Stimulated activated effector memory CD8-positive, alpha-beta T cell treated with anti-CD3 and anti-CD28 coated beads, Interleukin-12 subunit alpha, Interleukin-12 subunit beta, amount 100 ng/mL, for 72 hours (primary cell): ENCODE results near the gene WBP11.

Experiments
- ATAC-seq: fragments of 150-1000 bp; cut with Tn5 transposase; 2 replicates; pipeline ENCODE4 v1.10.0; 2021
- DNase-seq, 2 donors: peaks; one replicate each; pipeline ENCODE4 v3.0.0; 2021 to 2022; ENCODE audit warnings: low spot score in 2 of 2
- H3K27ac Mint-ChIP-seq: one replicate; pipeline ENCODE4 v1.8.0; 2022; ENCODE audit warnings: mild to moderate bottlenecking, mixed read lengths
- H3K36me3 Mint-ChIP-seq: one replicate; pipeline ENCODE4 v1.8.0; 2022; ENCODE audit warnings: mild to moderate bottlenecking, mixed read lengths
- H3K4me1 Mint-ChIP-seq: one replicate; pipeline ENCODE4 v1.8.0; 2022; ENCODE audit warnings: mixed read lengths
- H3K4me3 Mint-ChIP-seq: one replicate; pipeline ENCODE4 v1.8.0; 2022; ENCODE audit warnings: mild to moderate bottlenecking, mixed read lengths
- H3K9me3 Mint-ChIP-seq: one replicate; pipeline ENCODE4 v1.8.0; 2022; ENCODE audit warnings: mixed read lengths

The WBP11 gene

GRCh38 chr12:14834509-14834908 is 31.2 kb upstream of the WBP11 start:
- no peak for DNase-seq
- H3K4me1 Mint-ChIP-seq = no peaks in the 10 kb centered on the region
- no peak for ATAC-seq

GRCh38 chr12:14833952-14834351 is 30.7 kb upstream of the WBP11 start:
- ATAC-seq = no peak
- Mint-ChIP-seq H3K9me3 (no peaks in the 10 kb centered on the region), H3K4me1 (no peaks in the 10 kb centered on the region), H3K36me3 (no peaks in the 10 kb centered on the region), H3K27ac (no peak overlapping the region), H3K4me3 (no peak overlapping the region)
- no peak for DNase-seq

More at GRCh38 chr12:14834509-14834908, 31.2 kb upstream of the WBP11 start:
- Mint-ChIP-seq H3K27ac (no peak overlapping the region), H3K36me3 (no peaks in the 10 kb centered on the region), H3K4me3 (no peak overlapping the region), H3K9me3 (no peaks in the 10 kb centered on the region)

GRCh38 chr12:14833336-14833735 is 30.1 kb upstream of the WBP11 start:
- DNase-seq (no peak), ATAC-seq (no peak)
- H3K4me3 Mint-ChIP-seq = no peak overlapping the region
- no peaks in the 10 kb centered on the region for H3K9me3 Mint-ChIP-seq
- H3K27ac Mint-ChIP-seq = no peak overlapping the region
- H3K36me3 Mint-ChIP-seq = no peaks in the 10 kb centered on the region
- no peaks in the 10 kb centered on the region for H3K4me1 Mint-ChIP-seq

- Mint-ChIP-seq H3K27ac (no peak overlapping the region), H3K9me3 (no peaks in the 10 kb centered on the region), H3K4me1 (no peaks in the 10 kb centered on the region), H3K4me3 (no peak overlapping the region), H3K36me3 (no peaks in the 10 kb centered on the region)
- ATAC-seq (peak; percentile 56), DNase-seq (no peak)
These were observed 25.6 kb upstream of the WBP11 start for GRCh38 chr12:14828892-14829291.

- Mint-ChIP-seq H3K4me3 (no peak overlapping the region), H3K4me1 (no peaks in the 10 kb centered on the region), H3K9me3 (no peaks in the 10 kb centered on the region), H3K27ac (no peak overlapping the region), H3K36me3 (no peaks in the 10 kb centered on the region)
- DNase-seq = no peak
- ATAC-seq = no peak
These were observed 23.8 kb upstream of the WBP11 start for GRCh38 chr12:14827043-14827442.

GRCh38 chr12:14826491-14826890 is 23.2 kb upstream of the WBP11 start:
- Mint-ChIP-seq H3K27ac (no peak overlapping the region), H3K4me3 (no peak overlapping the region), H3K9me3 (no peaks in the 10 kb centered on the region), H3K36me3 (no peaks in the 10 kb centered on the region), H3K4me1 (no peaks in the 10 kb centered on the region)
- DNase-seq = no peak
- ATAC-seq = no peak

- H3K4me3 Mint-ChIP-seq = no peak overlapping the region
- ATAC-seq = no peak
- no peaks in the 10 kb centered on the region for H3K4me1 Mint-ChIP-seq
- DNase-seq = no peak
- no peaks in the 10 kb centered on the region for H3K9me3 Mint-ChIP-seq
- no peak overlapping the region for H3K27ac Mint-ChIP-seq
- H3K36me3 Mint-ChIP-seq = no peaks in the 10 kb centered on the region
These were observed 22.0 kb upstream of the WBP11 start for GRCh38 chr12:14825256-14825655.

GRCh38 chr12:14824012-14824634 is 20.8 kb upstream of the WBP11 start:
- Mint-ChIP-seq H3K9me3 (no peaks in the 10 kb centered on the region), H3K4me1 (no peaks in the 10 kb centered on the region), H3K27ac (no peak overlapping the region), H3K36me3 (no peaks in the 10 kb centered on the region), H3K4me3 (no peak overlapping the region)
- DNase-seq = no peak
- ATAC-seq = peak; percentile 97

GRCh38 chr12:14814014-14814413 is 10.7 kb upstream of the WBP11 start, which contains the start of gene SMCO3:
SMCO3 (minus strand) TSS chr12:14814182; CDS start chr12:14806680, 7,502 bp downstream.
- H3K9me3 Mint-ChIP-seq = no peaks in the 10 kb centered on the region
- DNase-seq (no peak), ATAC-seq (no peak)
- H3K27ac Mint-ChIP-seq = no peak within 1 kb of the TSS
- no peaks in the 10 kb centered on the region for H3K36me3 Mint-ChIP-seq
- H3K4me1 Mint-ChIP-seq = no peaks in the 10 kb centered on the region
- H3K4me3 Mint-ChIP-seq = no peak within 1 kb of the TSS

GRCh38 chr12:14811486-14811885 is 8.2 kb upstream of the WBP11 start:
- Mint-ChIP-seq H3K4me3 (no peak overlapping the region), H3K27ac (no peak overlapping the region), H3K36me3 (no peaks in the 10 kb centered on the region), H3K4me1 (no peaks in the 10 kb centered on the region), H3K9me3 (no peaks in the 10 kb centered on the region)
- ATAC-seq (no peak), DNase-seq (no peak)

GRCh38 chr12:14810953-14811483 is 7.7 kb upstream of the WBP11 start:
- H3K27ac Mint-ChIP-seq = no peak overlapping the region

GRCh38 chr12:14810167-14810952 is 7.1 kb upstream of the WBP11 start:
- Mint-ChIP-seq H3K27ac (no peak overlapping the region), H3K4me3 (no peak overlapping the region), H3K4me1 (no peaks in the 10 kb centered on the region), H3K36me3 (no peaks in the 10 kb centered on the region), H3K9me3 (no peaks in the 10 kb centered on the region)
- DNase-seq (no peak), ATAC-seq (no peak)

More at GRCh38 chr12:14810953-14811483, 7.7 kb upstream of the WBP11 start:
- ATAC-seq (no peak), DNase-seq (no peak)
- Mint-ChIP-seq H3K36me3 (no peaks in the 10 kb centered on the region), H3K4me1 (no peaks in the 10 kb centered on the region), H3K9me3 (no peaks in the 10 kb centered on the region), H3K4me3 (no peak overlapping the region)

GRCh38 chr12:14803830-14804160 is 517 bp upstream of the WBP11 start:
- Mint-ChIP-seq H3K9me3 (no peaks in the 10 kb centered on the region), H3K36me3 (peaks cover 29% of the 10 kb centered on the region), H3K4me1 (peaks cover 11% of the 10 kb centered on the region), H3K27ac (no peak overlapping the region), H3K4me3 (no peak overlapping the region)
- ATAC-seq (peak; percentile 3), DNase-seq (no peak)

GRCh38 chr12:14802721-14803010 is 612 bp downstream of the WBP11 start:
- no peaks in the 10 kb centered on the region for H3K9me3 Mint-ChIP-seq
- H3K4me3 Mint-ChIP-seq = no peak overlapping the region
- DNase-seq = no peak
- no peak overlapping the region for H3K27ac Mint-ChIP-seq
- H3K4me1 Mint-ChIP-seq = peaks cover 11% of the 10 kb centered on the region
- no peak for ATAC-seq
- peaks cover 40% of the 10 kb centered on the region for H3K36me3 Mint-ChIP-seq

GRCh38 chr12:14802247-14802646 is 1.0 kb downstream of the WBP11 start:
- Mint-ChIP-seq H3K36me3 (peaks cover 45% of the 10 kb centered on the region), H3K9me3 (no peaks in the 10 kb centered on the region), H3K4me1 (peaks cover 11% of the 10 kb centered on the region), H3K4me3 (no peak overlapping the region), H3K27ac (no peak overlapping the region)
- no peak for ATAC-seq
- DNase-seq = no peak

- Mint-ChIP-seq H3K9me3 (no peaks in the 10 kb centered on the region), H3K36me3 (peaks cover 100% of the 10 kb centered on the region), H3K4me3 (no peak overlapping the region), H3K4me1 (no peaks in the 10 kb centered on the region), H3K27ac (peak overlapping the region; percentile 67)
- ATAC-seq (no peak), DNase-seq (no peak)
These were observed 8.2 kb downstream of the WBP11 start for GRCh38 chr12:14795028-14795448.
